GM12878 (cell line): ENCODE results near the gene RORC. TPM values are rescaled to one million over a fixed set of nuclear protein-coding genes. Genes with fewer than 3 reads are reported as not detected.

Experiments
- ATAC-seq: fragments of 200-7000 bp; cut with Tn5 transposase; 3 replicates; pipeline ENCODE4 v1.9.1; 2020; ENCODE audit warnings: mild to moderate bottlenecking, moderate library complexity
- BruUV-seq: library from RNA; stranded (reverse); fragments of 400-500 nt; replicated peaks from 2 replicates; lab custom pipeline; 2021; lab: Mats Ljungman, UMichigan
- CTCF ChIA-PET: fragments of 300-600 bp; sonication (Branson Sonifier 250); formaldehyde crosslinking; extraction: SDS; loops from one replicate; lab custom pipeline; 2021; ENCODE audit warnings: inconsistent platforms; lab: Yijun Ruan, JAX
- POLR2A ChIA-PET: fragments of 350-600 bp; formaldehyde crosslinking; extraction: SDS; loops from one replicate; lab custom pipeline; 2021; ENCODE audit warnings: inconsistent platforms; lab: Charles Lee
- RAD21 ChIA-PET: fragments of 300-600 bp; sonication (Branson Sonifier 250); formaldehyde crosslinking; loops from one replicate; lab custom pipeline; 2023; ENCODE audit warnings: antibody characterized with exemption; ENCODE audit not compliant: unreplicated experiment; lab: Charles Lee
- SMC1A ChIA-PET: fragments of 300-600 bp; sonication (Branson Sonifier 250); formaldehyde crosslinking; loops from one replicate; lab custom pipeline; 2023; ENCODE audit not compliant: unreplicated experiment, uncharacterized antibody; lab: Charles Lee
- DNase-seq: peaks from one replicate; pipeline ENCODE4 v3.0.0-alpha.2; 2011; ENCODE audit warnings: low read depth, low spot score
- FAIRE-seq: peaks from 3 replicates; lab custom pipeline; 2011; peaks lifted over from hg19 to GRCh38; lab: Jason Lieb, UNC
- H2AFZ ChIP-seq: 2 replicates; pipeline ENCODE4 v1.6.0; 2011; ENCODE audit warnings: low read depth, low read length, control low read depth; ENCODE audit not compliant: control insufficient read depth
- H3K27ac ChIP-seq: 2 replicates; pipeline ENCODE4 v1.5.1; 2011; ENCODE audit warnings: control low read depth; ENCODE audit not compliant: control insufficient read depth, insufficient read depth
- H3K27me3 ChIP-seq, 2 experiments: replicated peaks in 1 of 2; 2 replicates each; pipeline versions ENCODE4 v1.6.0 to v1.6.1; 2011; ENCODE audit warnings: low read length in 1 of 2; ENCODE audit not compliant: control insufficient read depth in 2 of 2, insufficient read depth in 2 of 2
- H3K36me3 ChIP-seq, 2 experiments: 2 replicates each; pipeline ENCODE4 v1.5.1; 2011; ENCODE audit warnings: low read length in 1 of 2; ENCODE audit not compliant: control insufficient read depth in 2 of 2, insufficient read depth in 2 of 2
- H3K4me1 ChIP-seq: 2 replicates; pipeline ENCODE4 v1.6.1; 2011; ENCODE audit warnings: mild to moderate bottlenecking, low read length, moderate library complexity, mixed read lengths; ENCODE audit not compliant: control insufficient read depth, insufficient read depth
- H3K4me2 ChIP-seq: 2 replicates; pipeline ENCODE4 v1.6.0; 2011; ENCODE audit warnings: control low read depth; ENCODE audit not compliant: control insufficient read depth, insufficient read depth
- H3K4me3 ChIP-seq: fragments of 200-600 bp; sonication (generic); 2 replicates; pipeline ENCODE4 v1.5.1; 2016
- H3K79me2 ChIP-seq: 2 replicates; pipeline ENCODE4 v1.6.0; 2011; ENCODE audit warnings: low read length; ENCODE audit not compliant: control insufficient read depth, insufficient read depth
- H3K9ac ChIP-seq: 2 replicates; pipeline ENCODE4 v1.8.0; 2011; ENCODE audit warnings: low read length, control low read depth, mixed read lengths; ENCODE audit not compliant: control insufficient read depth, insufficient read depth
- H3K9me3 ChIP-seq: replicated peaks from 3 replicates; pipeline ENCODE4 v1.5.1; 2011; ENCODE audit warnings: mild to moderate bottlenecking, low read length; ENCODE audit not compliant: control insufficient read depth, insufficient read depth
- H4K20me1 ChIP-seq: 2 replicates; pipeline ENCODE4 v1.6.0; 2011; ENCODE audit not compliant: control insufficient read depth, insufficient read depth
- BHLHE40 ChIP-seq, 2 experiments: fragments of 450-650 bp in 1 of 2; IDR thresholded peaks; 2 replicates each; pipeline ENCODE4 v1.6.1; 2011 to 2017; ENCODE audit warnings: low read depth in 2 of 2, borderline replicate concordance in 1 of 2, improper control_type of control experiment in 1 of 2, low read length in 1 of 2, mild to moderate bottlenecking in 1 of 2
- HSF1 ChIP-seq: fragments of 150-350 bp; IDR thresholded peaks from 2 replicates; pipeline ENCODE4 v1.6.1; 2014; ENCODE audit warnings: mild to moderate bottlenecking, low read depth, low read length
- IKZF1 ChIP-seq: fragments of 450-650 bp; conservative IDR thresholded peaks from 2 replicates; pipeline ENCODE4 v1.6.1; 2017; ENCODE audit warnings: antibody characterized with exemption, mild to moderate bottlenecking
- IRF5 ChIP-seq: fragments of 450-650 bp; IDR thresholded peaks from 2 replicates; pipeline ENCODE4 v1.6.1; 2017; ENCODE audit warnings: borderline replicate concordance
- LARP7 ChIP-seq: fragments of 450-650 bp; IDR thresholded peaks from 2 replicates; pipeline ENCODE4 v1.6.1; 2017; ENCODE audit warnings: mild to moderate bottlenecking
- MEF2A ChIP-seq: IDR thresholded peaks from 2 replicates; pipeline ENCODE4 v1.6.1; 2011; ENCODE audit warnings: low read depth, mild to moderate bottlenecking, low read length, moderate library complexity; ENCODE audit not compliant: insufficient read depth
- MTA3 ChIP-seq: IDR thresholded peaks from 2 replicates; pipeline ENCODE4 v1.6.1; 2012; ENCODE audit warnings: low read length, inconsistent platforms, borderline replicate concordance
- MYC ChIP-seq: IDR thresholded peaks from 2 replicates; pipeline ENCODE4 v1.6.1; 2011; ENCODE audit warnings: mild to moderate bottlenecking, low read length, moderate library complexity, inconsistent platforms; ENCODE audit not compliant: insufficient read depth, insufficient replicate concordance, insufficient read length, severe bottlenecking
- NBN ChIP-seq: fragments of 450-650 bp; IDR thresholded peaks from 2 replicates; pipeline ENCODE4 v1.6.1; 2016
- NR2C2 ChIP-seq: IDR thresholded peaks from 2 replicates; pipeline ENCODE4 v1.6.1; 2011; ENCODE audit warnings: borderline replicate concordance, low read depth; ENCODE audit not compliant: control insufficient read depth, insufficient read length
- RAD21 ChIP-seq: IDR thresholded peaks from 2 replicates; pipeline ENCODE4 v1.6.1; 2011; ENCODE audit warnings: mild to moderate bottlenecking, low read depth, low read length, moderate library complexity; ENCODE audit not compliant: insufficient read depth
- RUNX3 ChIP-seq: IDR thresholded peaks from 2 replicates; pipeline ENCODE4 v1.6.1; 2012; ENCODE audit warnings: low read length, inconsistent platforms
- TBL1XR1 ChIP-seq: IDR thresholded peaks from 2 replicates; pipeline ENCODE4 v1.6.1; 2012; ENCODE audit warnings: low read depth, low read length, improper control_type of control experiment
- TCF12 ChIP-seq: IDR thresholded peaks from 2 replicates; pipeline ENCODE4 v1.6.1; 2011; ENCODE audit warnings: low read depth, mild to moderate bottlenecking, low read length
- ZNF687 ChIP-seq: fragments of 450-650 bp; IDR thresholded peaks from 2 replicates; pipeline ENCODE4 v1.6.1; 2017; ENCODE audit warnings: mild to moderate bottlenecking, moderate library complexity
- WGBS: methylation state at CpG from one replicate; pipeline ENCODE4 v1.1.6; 2016; ENCODE audit warnings: low lambda C conversion rate; ENCODE audit not compliant: insufficient replicate concordance, insufficient coverage; ENCODE audit errors: missing lambda C conversion rate; 5-methylcytosine and 5-hydroxymethylcytosine counted together
- in situ Hi-C: fragments of 300-500 bp; cut with MboI; formaldehyde crosslinking; loops from 9 replicates; pipeline ENCODE4 v1.14.3; 2018; ENCODE audit warnings: mixed read lengths
- intact Hi-C: fragments of 100-400 bp; cut with micrococcal nuclease; formaldehyde crosslinking; loops from one replicate; pipeline ENCODE4 v1.14.2; 2022; ENCODE audit not compliant: unreplicated experiment
- polyA plus RNA-seq, 11 experiments: library from polyadenylated mRNA; depleted of rRNA in 4 of 11; unstranded in 6 of 11; stranded (reverse) in 5 of 11; fragments of >200 nt; fragmentation: Nextera tagmentation in 4 of 11; fragmentation: Illumina TruSeq in 1 of 11; extraction: Ambion mirVana in 4 of 11; extraction: Trizol in 1 of 11; gene quantifications; 1 replicate in 1 of 11; 2 replicates in 10 of 11; pipeline versions ENCODE4 v1.2.1 to v1.2.3, GENCODE V29; 2011 to 2016; ENCODE audit warnings: inconsistent platforms in 2 of 11, missing spikeins in 2 of 11, low read depth in 1 of 11
- total RNA-seq, 4 experiments: library from RNA; depleted of rRNA in 3 of 4; stranded (reverse); fragments of >200 nt in 3 of 4; fragmentation: Illumina TruSeq in 1 of 4; extraction: Trizol in 1 of 4; gene quantifications; 2 replicates each; pipeline versions ENCODE4 v1.2.1 to v1.2.3, GENCODE V29; 2013 to 2021

The RORC gene
- total and polyA plus RNA-seq, 10 of the 15 experiments (the other 5 are each of a cell fraction or from before 2014, with no cell fraction given): not detected

GRCh38 chr1:151860504-151861187 is 29.0 kb upstream of the RORC start (continued):
- no peak for TF ChIP-seq IRF5
- no peak for TF ChIP-seq NR2C2
- no peak for TF ChIP-seq MYC
- TF ChIP-seq TBL1XR1: no peak

- FAIRE-seq (peak; percentile 7), ATAC-seq (peak; percentile 80)
- intact Hi-C loops: no loop called here
- TF ChIP-seq HSF1 (no peak), NBN (no peak), LARP7 (no peak), RAD21 (no peak), MTA3 (no peak), MEF2A (no peak), IKZF1 (peak; percentile 53; the same call in 1 of the 2 replicates), BHLHE40 (IDR thresholded peaks at IDR 0.05; ENCODE audit: borderline replicate concordance in 1 of 2, low read depth in 2 of 2, low read length in 1 of 2) (peak; percentile 79 to 90), ZNF687 (peak; percentile 25; the same call in 1 of the 2 replicates), RUNX3 (peak; percentile 21; the same call in 1 of the 2 replicates), TCF12 (peak; percentile 66; the same call in 1 of the 2 replicates)
These were observed 28.3 kb upstream of the RORC start for GRCh38 chr1:151859891-151860293.

More at GRCh38 chr1:151859891-151860293, 28.3 kb upstream of the RORC start:
- 25% methylated on average over 6 of the region's 6 CpGs for whole genome bisulfite sequencing
- no peaks in the 10 kb centered on the region for H3K9me3 ChIP-seq
- no peaks in the 10 kb centered on the region for H3K36me3 ChIP-seq
- H3K27ac ChIP-seq: no peak overlapping the region
- CTCF ChIA-PET: interaction anchor here (1.2 to 2.8 kb wide), 3 partner anchors 14 to 48 kb away, joined by 6 read pairs; no protein-coding TSS in a partner anchor
- H3K4me1 ChIP-seq: peaks cover 9% of the 10 kb centered on the region
- DNase-seq: no peak
- no peak overlapping the region for H3K4me3 ChIP-seq
- in situ Hi-C loops: no loop called here
- no peak overlapping the region for H3K9ac ChIP-seq
- H4K20me1 ChIP-seq: no peaks in the 10 kb centered on the region
- H3K27me3 ChIP-seq: peaks cover 0 to 3% of the 10 kb centered on the region in 2 experiments; a peak in 2 of 4 replicates
- no peaks in the 10 kb centered on the region for H3K79me2 ChIP-seq
- BruUV-seq: no TSS peak
- SMC1A ChIA-PET: interaction anchor here (2.3 kb wide), 1 partner anchor 20 kb away, joined by 6 read pairs; the partner anchor contains the start of gene C2CD4D
- H2AFZ ChIP-seq: 0 out of 2 replicates have a peak overlapping the region, but pooled peaks have one; percentile 15
- H3K4me2 ChIP-seq: no peak overlapping the region
- RAD21 ChIA-PET: interaction anchor here (0.6 to 2.7 kb wide), 7 partner anchors 12 to 533 kb away, joined by 3 to 10 read pairs (median 4); partner anchors contain the start of genes C2CD4D and MRPL9
- POLR2A ChIA-PET: interaction anchor here (1.2 kb wide), 1 partner anchor 20 kb away, joined by 9 read pairs; the partner anchor contains the start of gene C2CD4D
